ENCODE measurements around the gene ENTREP3. TPM values are rescaled to one million over a fixed set of nuclear protein-coding genes. Genes with fewer than 3 reads are reported as not detected.

The ENTREP3 gene
- total and polyA plus RNA-seq, 4 donors: 6.0 to 28.7 (median 24.1) TPM

DNA sequence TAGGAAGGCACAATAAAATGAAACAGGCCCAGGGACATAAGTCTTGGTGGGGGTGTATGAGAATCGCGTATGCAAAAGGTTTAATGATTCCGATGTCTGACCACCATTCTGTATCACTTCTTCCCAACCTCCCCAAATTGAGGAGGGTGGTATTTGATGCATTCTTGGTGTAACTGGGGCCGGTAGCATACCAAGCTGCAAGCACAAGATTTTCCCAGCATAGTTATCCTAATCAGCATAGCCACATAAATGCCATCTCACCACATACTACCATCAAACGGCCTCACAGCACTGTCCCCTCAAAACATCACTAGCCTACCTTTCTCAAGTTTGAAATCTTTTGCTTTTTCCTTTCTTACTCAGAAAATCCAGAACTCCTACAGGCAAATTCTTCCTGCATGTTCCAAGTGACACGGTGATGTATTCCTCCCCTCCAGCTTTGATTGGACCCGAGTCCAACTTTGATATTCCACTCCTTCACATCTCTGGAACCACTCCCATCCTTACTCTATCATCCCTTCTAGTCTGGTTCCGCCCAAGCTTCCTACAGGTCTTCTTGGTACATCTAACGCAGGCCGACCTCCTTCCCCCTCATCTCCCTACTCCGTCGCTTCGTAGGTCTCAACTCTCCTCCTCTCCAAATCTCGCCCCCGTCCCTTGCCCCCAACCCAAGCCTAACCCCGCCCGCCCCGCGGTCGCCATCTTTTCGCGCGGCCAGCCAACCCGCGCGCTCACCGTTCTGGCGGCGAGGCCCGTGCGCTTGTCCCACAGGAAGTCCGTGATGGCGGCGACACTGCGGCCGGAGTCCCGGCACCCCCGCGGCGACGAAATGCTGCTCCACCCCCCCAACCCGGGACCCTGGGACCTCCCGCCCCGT lies 17.4 kb upstream of the ENTREP3 start:
- ATAC-seq (ENCODE audit: low FRiP score) (peak; percentile 69), DNase-seq (no peak)
- 3 to 6% methylated on average over 31 to 44 of the region's 44 CpGs for WGBS, 2 donors
- Histone ChIP-seq H3K4me3 (ENCODE audit: low read length in 2 of 2) (peak overlapping the region; percentile 65 to 74), H3K36me3 (ENCODE audit: control insufficient read depth in 1 of 2, insufficient read depth in 2 of 2, low read length in 1 of 2) (peaks cover under 1 to 12% of the 10 kb centered on the region in 2 donors), H3K27me3 (ENCODE audit: control insufficient read depth in 1 of 2, insufficient read depth in 2 of 2, low read length in 1 of 2) (no peaks in the 10 kb centered on the region), H3K4me1 (ENCODE audit: control insufficient read depth in 1 of 2, insufficient read depth in 2 of 2, low read length in 2 of 2) (peaks cover 0 to 3% of the 10 kb centered on the region in 2 donors), H3K9me3 (ENCODE audit: control insufficient read depth, low read length) (no peaks in the 10 kb centered on the region), H3K27ac (ENCODE audit: low read depth in 1 of 2, low read length in 2 of 2) (peak overlapping the region; percentile 49 to 52)
- intact Hi-C loops (cut with DNase I): loop anchor here in 1 of 2 donors (5.0 kb wide), 1 partner anchor 35 kb away; the partner anchor contains the start of gene FDPS

DNA sequence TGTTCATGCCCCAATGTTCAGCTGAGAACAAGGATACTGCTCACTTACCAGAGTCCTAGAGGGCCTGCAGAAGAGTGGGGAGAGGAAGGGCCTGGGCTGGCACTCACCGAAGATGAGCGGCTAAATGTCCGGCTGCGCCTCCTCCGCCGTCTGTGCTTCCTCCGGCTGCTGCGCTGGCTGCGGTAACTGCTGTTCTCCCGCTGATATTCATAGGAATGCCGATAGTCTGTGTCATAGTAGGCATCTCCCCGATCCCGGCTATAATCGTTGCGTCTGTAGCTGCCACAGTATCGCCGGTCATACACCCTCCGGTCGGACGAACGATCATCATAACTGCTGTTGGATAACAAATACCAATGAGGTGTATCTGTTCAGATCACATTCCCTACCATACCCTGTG lies 14.1 kb upstream of the ENTREP3 start:
- no peaks in the 10 kb centered on the region for H3K27me3 ChIP-seq (ENCODE audit: control insufficient read depth in 1 of 2, insufficient read depth in 2 of 2, low read length in 1 of 2)
- H3K27ac ChIP-seq (ENCODE audit: low read depth in 1 of 2, low read length in 2 of 2): no peak overlapping the region
- ATAC-seq (ENCODE audit: low FRiP score) (no peak), DNase-seq (no peak)
- intact Hi-C loops (cut with DNase I): no loop called here
- peaks cover 2 to 18% of the 10 kb centered on the region in 2 donors for H3K36me3 ChIP-seq (ENCODE audit: control insufficient read depth in 1 of 2, insufficient read depth in 2 of 2, low read length in 1 of 2)
- peaks cover 0 to 3% of the 10 kb centered on the region in 2 donors for H3K4me1 ChIP-seq (ENCODE audit: control insufficient read depth in 1 of 2, insufficient read depth in 2 of 2, low read length in 2 of 2)
- H3K4me3 ChIP-seq (ENCODE audit: low read length in 2 of 2): no peak overlapping the region
- 91 to 96% methylated on average over 21 of the region's 21 CpGs for WGBS, 2 donors
- H3K9me3 ChIP-seq (ENCODE audit: control insufficient read depth, low read length): no peaks in the 10 kb centered on the region

DNA sequence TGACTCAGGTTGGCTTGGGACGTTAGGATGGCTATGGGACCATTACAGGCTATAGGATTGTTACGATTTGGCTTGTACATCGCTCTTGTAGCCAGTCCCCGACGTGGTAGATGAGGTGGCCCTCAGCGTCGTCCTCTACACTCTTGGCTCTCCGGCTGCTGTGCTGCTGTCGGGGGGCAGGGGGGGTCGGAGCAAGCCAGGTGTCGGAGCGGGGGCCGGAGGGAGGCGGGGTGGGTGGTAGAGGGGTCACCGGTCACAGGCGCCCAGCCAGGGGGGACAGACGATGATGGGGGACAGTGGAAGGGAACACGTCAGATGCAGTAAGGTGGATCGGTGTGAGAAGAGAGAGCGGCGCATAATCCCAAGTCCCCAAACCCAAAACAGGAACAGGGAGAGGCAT lies 13.3 kb upstream of the ENTREP3 start:
- Histone ChIP-seq H3K27ac (ENCODE audit: low read depth in 1 of 2, low read length in 2 of 2) (no peak overlapping the region), H3K4me1 (ENCODE audit: control insufficient read depth in 1 of 2, insufficient read depth in 2 of 2, low read length in 2 of 2) (peaks cover 0 to 3% of the 10 kb centered on the region in 2 donors), H3K27me3 (ENCODE audit: control insufficient read depth in 1 of 2, insufficient read depth in 2 of 2, low read length in 1 of 2) (no peaks in the 10 kb centered on the region), H3K9me3 (ENCODE audit: control insufficient read depth, low read length) (no peaks in the 10 kb centered on the region), H3K36me3 (ENCODE audit: control insufficient read depth in 1 of 2, insufficient read depth in 2 of 2, low read length in 1 of 2) (peaks cover 2 to 20% of the 10 kb centered on the region in 2 donors), H3K4me3 (ENCODE audit: low read length in 2 of 2) (no peak overlapping the region)
- 87% methylated on average over 21 of the region's 21 CpGs for WGBS, 2 donors
- ATAC-seq (ENCODE audit: low FRiP score) (no peak), DNase-seq (peak in 1 of 2 donors; percentile 75)
- intact Hi-C loops (cut with DNase I): no loop called here

DNA sequence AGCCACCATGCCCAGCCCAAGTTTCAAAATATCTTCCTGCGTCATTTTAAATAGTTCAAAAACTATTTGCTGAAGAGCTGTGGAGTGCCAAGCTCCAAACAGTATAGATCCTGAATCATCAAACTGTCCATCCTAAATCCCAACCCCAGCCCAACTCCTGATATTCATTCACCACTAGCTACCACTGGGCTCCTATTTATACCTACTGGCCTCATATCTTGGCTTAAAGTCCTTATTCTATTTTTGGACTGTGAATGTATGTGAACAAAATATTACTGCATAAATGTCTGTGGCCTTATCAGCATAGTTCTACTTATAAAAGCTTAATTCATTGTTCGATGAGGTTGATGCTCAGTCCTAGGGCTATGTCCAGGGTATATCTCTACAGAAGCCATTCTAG lies 12.1 kb upstream of the ENTREP3 start:
- H3K9me3 ChIP-seq (ENCODE audit: control insufficient read depth, low read length): no peaks in the 10 kb centered on the region
- no peak overlapping the region for H3K27ac ChIP-seq (ENCODE audit: low read depth in 1 of 2, low read length in 2 of 2)
- no peak overlapping the region for H3K4me3 ChIP-seq (ENCODE audit: low read length in 2 of 2)
- intact Hi-C loops (cut with DNase I): no loop called here
- H3K27me3 ChIP-seq (ENCODE audit: control insufficient read depth in 1 of 2, insufficient read depth in 2 of 2, low read length in 1 of 2): no peaks in the 10 kb centered on the region
- no peak for ATAC-seq (ENCODE audit: low FRiP score)
- H3K4me1 ChIP-seq (ENCODE audit: control insufficient read depth in 1 of 2, insufficient read depth in 2 of 2, low read length in 2 of 2): peaks cover 0 to under 1% of the 10 kb centered on the region in 2 donors
- 46 to 51% methylated on average over 2 of the region's 2 CpGs for WGBS, 2 donors
- DNase-seq: no peak
- peaks cover 2 to 20% of the 10 kb centered on the region in 2 donors for H3K36me3 ChIP-seq (ENCODE audit: control insufficient read depth in 1 of 2, insufficient read depth in 2 of 2, low read length in 1 of 2)

DNA sequence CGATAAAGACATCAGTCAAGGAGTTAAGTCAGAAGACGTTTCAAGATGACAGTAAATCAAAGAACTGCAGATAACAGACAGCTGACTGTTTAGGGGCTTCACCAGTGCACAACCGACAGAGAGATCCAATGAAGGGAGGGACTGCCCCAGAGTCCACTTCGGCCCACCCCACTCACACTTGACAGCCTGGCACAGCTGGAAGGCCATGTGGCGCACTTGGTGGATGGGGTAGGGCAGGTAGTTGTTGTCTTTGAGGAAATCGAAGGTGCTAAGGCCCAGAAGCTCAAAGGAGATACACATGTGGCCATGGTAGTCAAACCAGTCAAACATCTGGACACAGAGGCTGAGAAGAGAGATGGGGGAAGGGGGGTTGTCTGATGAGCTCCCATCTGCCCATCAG lies 11.3 kb upstream of the ENTREP3 start:
- Histone ChIP-seq H3K36me3 (ENCODE audit: control insufficient read depth in 1 of 2, insufficient read depth in 2 of 2, low read length in 1 of 2) (peaks cover 2 to 20% of the 10 kb centered on the region in 2 donors), H3K4me1 (ENCODE audit: control insufficient read depth in 1 of 2, insufficient read depth in 2 of 2, low read length in 2 of 2) (no peaks in the 10 kb centered on the region), H3K9me3 (ENCODE audit: control insufficient read depth, low read length) (no peaks in the 10 kb centered on the region), H3K27me3 (ENCODE audit: control insufficient read depth in 1 of 2, insufficient read depth in 2 of 2, low read length in 1 of 2) (no peaks in the 10 kb centered on the region), H3K4me3 (ENCODE audit: low read length in 2 of 2) (no peak overlapping the region), H3K27ac (ENCODE audit: low read depth in 1 of 2, low read length in 2 of 2) (no peak overlapping the region)
- DNase-seq (no peak), ATAC-seq (ENCODE audit: low FRiP score) (no peak)
- WGBS, 2 donors: 78 to 81% methylated on average over 6 of the region's 6 CpGs
- intact Hi-C loops (cut with DNase I): no loop called here

DNA sequence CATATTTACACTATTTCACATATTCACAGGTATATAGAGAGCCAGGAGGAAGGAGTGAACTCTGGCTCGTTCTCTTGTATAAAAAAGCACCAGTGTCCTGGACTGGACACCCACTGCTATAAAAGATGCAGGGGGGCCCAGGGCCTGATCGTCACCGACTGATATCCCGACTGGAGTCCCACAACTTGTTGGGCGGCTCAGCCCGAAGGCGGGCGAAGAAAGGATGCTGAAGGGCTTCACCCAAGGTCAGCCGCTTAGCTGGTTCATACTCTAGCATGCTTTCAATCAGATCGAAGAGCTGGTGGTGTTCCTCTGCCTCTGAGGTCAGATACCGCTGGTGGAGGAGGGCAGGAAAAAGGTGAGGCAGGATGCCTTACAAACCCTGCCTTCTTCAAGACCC lies 7.8 kb upstream of the ENTREP3 start:
- ATAC-seq (ENCODE audit: low FRiP score) (no peak), DNase-seq (no peak)
- no peaks in the 10 kb centered on the region for H3K9me3 ChIP-seq (ENCODE audit: control insufficient read depth, low read length)
- H3K36me3 ChIP-seq (ENCODE audit: control insufficient read depth in 1 of 2, insufficient read depth in 2 of 2, low read length in 1 of 2): peaks cover 2 to 10% of the 10 kb centered on the region in 2 donors
- no peaks in the 10 kb centered on the region for H3K4me1 ChIP-seq (ENCODE audit: control insufficient read depth in 1 of 2, insufficient read depth in 2 of 2, low read length in 2 of 2)
- 87 to 88% methylated on average over 11 of the region's 11 CpGs for WGBS, 2 donors
- H3K27me3 ChIP-seq (ENCODE audit: control insufficient read depth in 1 of 2, insufficient read depth in 2 of 2, low read length in 1 of 2): no peaks in the 10 kb centered on the region
- intact Hi-C loops (cut with DNase I): loop anchor here in 1 of 2 donors (5.0 kb wide), 1 partner anchor 59 kb away; the partner anchor contains the start of gene RUSC1
- no peak overlapping the region for H3K27ac ChIP-seq (ENCODE audit: low read depth in 1 of 2, low read length in 2 of 2)
- no peak overlapping the region for H3K4me3 ChIP-seq (ENCODE audit: low read length in 2 of 2)

DNA sequence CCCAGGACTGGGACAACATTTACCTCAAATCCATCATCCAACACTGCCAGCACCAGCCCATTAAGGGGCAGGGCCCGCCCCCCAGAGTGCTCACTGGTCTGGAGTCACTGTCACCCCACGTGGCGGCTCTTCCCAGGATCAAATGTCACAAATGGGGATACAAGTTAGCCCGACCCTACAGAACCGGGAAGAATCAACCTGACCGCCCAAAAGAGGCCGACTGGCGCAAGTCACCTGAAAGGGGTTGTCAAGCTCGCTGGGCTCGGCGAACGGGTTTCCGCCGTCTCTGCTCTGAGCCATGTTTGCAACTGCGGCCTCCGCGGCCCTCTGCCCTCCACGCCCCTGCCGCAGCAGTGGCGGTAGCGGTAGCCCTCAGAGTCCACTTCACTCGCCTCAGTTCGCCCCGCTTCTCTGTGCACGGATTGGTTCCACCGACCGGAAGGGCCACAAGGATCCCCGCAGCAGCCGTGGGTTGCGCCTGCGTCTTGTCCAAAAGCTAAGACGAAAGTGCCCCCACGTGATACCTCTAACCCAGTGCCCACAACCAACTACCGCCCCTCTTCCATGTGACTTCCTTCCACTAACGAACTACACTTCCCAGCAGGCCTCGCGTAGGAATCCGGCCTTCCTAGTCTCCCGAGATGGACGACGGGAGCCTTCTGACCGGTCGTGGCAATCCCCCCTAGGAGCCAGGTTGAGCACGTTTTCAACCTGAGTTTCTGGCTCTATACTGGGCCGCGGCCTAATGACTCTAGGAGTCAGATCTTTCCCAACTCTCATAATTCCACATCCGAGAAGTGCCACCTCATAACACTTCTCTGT lies 6.8 kb upstream of the ENTREP3 start, which contains the start of gene SCAMP3:
TSS of gene SCAMP3 (minus strand) at position 509 of the 822 bp plus-strand sequence. CDS start at position 300, 209 bp downstream.
- Histone ChIP-seq H3K36me3 (ENCODE audit: control insufficient read depth in 1 of 2, insufficient read depth in 2 of 2, low read length in 1 of 2) (peaks cover 2 to 7% of the 10 kb centered on the region in 2 donors), H3K27ac (ENCODE audit: low read depth in 1 of 2, low read length in 2 of 2) (peak within 1 kb of the TSS; percentile 49 to 68), H3K9me3 (ENCODE audit: control insufficient read depth, low read length) (no peaks in the 10 kb centered on the region), H3K27me3 (ENCODE audit: control insufficient read depth in 1 of 2, insufficient read depth in 2 of 2, low read length in 1 of 2) (no peaks in the 10 kb centered on the region), H3K4me1 (ENCODE audit: control insufficient read depth in 1 of 2, insufficient read depth in 2 of 2, low read length in 2 of 2) (no peaks in the 10 kb centered on the region), H3K4me3 (ENCODE audit: low read length in 2 of 2) (peak within 1 kb of the TSS; percentile 51 to 79)
- DNase-seq: peak; percentile 96 to 97
- intact Hi-C loops (cut with DNase I): loop anchor here in 1 of 2 donors (5.0 kb wide), 1 partner anchor 60 kb away; the partner anchor contains the start of gene RUSC1
- WGBS, 2 donors: 0% methylated on average over 47 of the region's 47 CpGs
- peak; percentile 97 for ATAC-seq (ENCODE audit: low FRiP score)

DNA sequence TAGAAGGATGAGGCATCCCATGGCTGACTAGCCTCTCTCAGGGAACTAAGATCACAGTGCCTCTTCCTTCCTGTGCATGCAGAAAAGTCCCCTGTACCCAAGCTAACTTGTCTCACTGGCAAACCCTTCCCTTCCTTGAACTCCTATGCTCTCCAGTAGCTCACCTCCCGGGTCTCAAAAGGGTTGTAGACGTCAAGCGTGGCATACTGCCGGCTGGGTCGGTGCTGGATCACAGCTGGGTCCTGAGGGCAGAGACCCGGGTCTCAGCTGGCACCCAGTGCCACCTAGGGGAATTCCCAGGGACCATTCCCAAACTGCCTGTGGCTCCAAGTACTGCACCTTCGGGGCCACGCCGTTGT lies 6.2 kb upstream of the ENTREP3 start:
- Histone ChIP-seq H3K4me3 (ENCODE audit: low read length in 2 of 2) (peak overlapping the region; percentile 51 to 79), H3K27ac (ENCODE audit: low read depth in 1 of 2, low read length in 2 of 2) (peak overlapping the region; percentile 49 to 66), H3K27me3 (ENCODE audit: control insufficient read depth in 1 of 2, insufficient read depth in 2 of 2, low read length in 1 of 2) (no peaks in the 10 kb centered on the region), H3K36me3 (ENCODE audit: control insufficient read depth in 1 of 2, insufficient read depth in 2 of 2, low read length in 1 of 2) (peaks cover 2 to 7% of the 10 kb centered on the region in 2 donors), H3K9me3 (ENCODE audit: control insufficient read depth, low read length) (no peaks in the 10 kb centered on the region), H3K4me1 (ENCODE audit: control insufficient read depth in 1 of 2, insufficient read depth in 2 of 2, low read length in 2 of 2) (no peaks in the 10 kb centered on the region)
- ATAC-seq (ENCODE audit: low FRiP score) (no peak), DNase-seq (peak in 1 of 2 donors; percentile 48)
- 1% methylated on average over 9 of the region's 9 CpGs for WGBS, 2 donors
- intact Hi-C loops (cut with DNase I): loop anchor here in 1 of 2 donors (5.0 kb wide), 1 partner anchor 61 kb away; the partner anchor contains the start of gene RUSC1
